Measurements from ENCODE around the gene G2E3.

DNA sequence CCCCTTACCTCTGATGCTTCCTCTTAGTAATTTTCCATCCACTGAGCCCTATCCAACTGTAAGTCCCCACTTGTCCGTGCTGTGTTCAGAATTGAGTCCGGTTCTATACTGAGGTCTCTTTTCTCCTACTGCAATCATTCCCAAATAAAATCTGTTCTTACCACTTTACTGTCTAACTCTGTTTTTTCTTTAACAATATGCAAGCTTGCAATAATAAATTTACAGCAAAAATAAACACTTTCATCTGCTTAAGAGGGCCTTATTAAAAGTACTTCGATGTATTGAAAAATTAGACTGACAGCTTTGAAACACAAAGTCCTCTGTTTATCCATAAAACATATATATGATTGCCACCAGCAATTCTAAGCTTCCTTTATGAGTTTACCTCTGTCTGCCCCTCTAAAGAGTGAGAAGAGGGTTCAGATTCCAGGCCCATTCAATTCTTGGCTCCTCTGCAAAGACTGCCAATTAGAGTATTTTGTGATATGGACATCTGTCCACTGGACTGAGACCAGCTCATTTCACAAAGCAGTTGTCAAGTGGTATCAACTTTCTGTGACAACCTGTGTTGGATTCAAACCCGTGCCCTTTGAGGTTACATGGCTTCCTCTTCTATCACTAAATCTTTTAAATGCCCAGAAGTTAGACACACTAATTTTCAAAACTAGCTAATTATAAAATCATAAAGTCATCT is 39.9 kb upstream of the G2E3 start:
- TF ChIP-seq, protein P1, sequence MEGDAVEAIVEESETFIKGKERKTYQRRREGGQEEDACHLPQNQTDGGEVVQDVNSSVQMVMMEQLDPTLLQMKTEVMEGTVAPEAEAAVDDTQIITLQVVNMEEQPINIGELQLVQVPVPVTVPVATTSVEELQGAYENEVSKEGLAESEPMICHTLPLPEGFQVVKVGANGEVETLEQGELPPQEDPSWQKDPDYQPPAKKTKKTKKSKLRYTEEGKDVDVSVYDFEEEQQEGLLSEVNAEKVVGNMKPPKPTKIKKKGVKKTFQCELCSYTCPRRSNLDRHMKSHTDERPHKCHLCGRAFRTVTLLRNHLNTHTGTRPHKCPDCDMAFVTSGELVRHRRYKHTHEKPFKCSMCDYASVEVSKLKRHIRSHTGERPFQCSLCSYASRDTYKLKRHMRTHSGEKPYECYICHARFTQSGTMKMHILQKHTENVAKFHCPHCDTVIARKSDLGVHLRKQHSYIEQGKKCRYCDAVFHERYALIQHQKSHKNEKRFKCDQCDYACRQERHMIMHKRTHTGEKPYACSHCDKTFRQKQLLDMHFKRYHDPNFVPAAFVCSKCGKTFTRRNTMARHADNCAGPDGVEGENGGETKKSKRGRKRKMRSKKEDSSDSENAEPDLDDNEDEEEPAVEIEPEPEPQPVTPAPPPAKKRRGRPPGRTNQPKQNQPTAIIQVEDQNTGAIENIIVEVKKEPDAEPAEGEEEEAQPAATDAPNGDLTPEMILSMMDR (IDR thresholded peaks at IDR 0.05), result no peak
- TF ChIP-seq POLR2A (IDR thresholded peaks at IDR 0.05), result no peak
